ENCODE measurements around the gene XPO6. TPM values are rescaled to one million over a fixed set of nuclear protein-coding genes. Genes with fewer than 3 reads are reported as not detected.

The XPO6 gene
- polyA plus RNA-seq, 1 experiment, result 207 TPM

DNA sequence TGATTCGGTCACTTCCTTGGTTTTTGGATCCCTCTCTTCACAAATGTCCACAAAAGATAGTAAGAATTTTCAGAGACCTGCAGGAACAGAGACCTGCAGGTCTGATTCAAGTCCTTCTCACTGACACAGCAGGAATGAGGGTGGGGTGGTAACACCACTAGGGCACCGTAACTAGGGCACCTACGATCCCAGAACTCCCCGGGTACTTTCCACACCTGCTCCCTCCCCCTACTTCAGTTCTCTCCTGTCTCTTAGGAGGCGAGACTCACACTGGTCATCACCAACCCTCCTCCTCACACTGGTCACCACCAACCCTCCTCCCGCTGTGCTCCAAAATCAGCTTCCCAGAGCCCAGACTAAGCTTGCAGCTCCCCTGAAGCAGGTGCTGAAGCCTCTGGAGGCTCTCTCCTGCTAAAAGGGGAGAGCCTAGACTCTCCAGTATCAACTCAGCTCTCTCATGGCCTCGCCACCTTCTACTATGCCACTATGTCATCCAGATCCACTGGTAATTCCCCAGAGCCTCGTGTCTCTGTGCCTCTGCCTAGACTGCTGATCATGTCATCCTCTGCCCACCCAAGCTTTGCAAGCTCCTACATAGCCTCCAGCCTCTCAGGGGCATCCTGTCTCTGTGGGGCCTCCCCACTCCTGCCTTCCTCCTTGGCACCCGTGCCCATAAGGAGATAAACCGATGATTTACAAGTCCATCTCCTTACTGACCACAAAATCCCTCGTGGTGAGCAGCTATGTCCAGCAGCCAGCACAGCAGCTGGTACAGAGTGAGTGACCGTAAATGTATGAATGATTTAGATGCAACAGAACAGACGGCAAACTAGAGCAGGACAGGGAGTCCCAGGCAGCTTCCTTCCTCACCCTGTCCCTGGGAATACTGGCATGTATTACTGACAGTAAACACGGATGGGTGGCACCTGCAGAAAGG is 84.8 kb downstream of the XPO6 start:
- POLR2A ChIA-PET, result no interaction called here
- no peak overlapping the region for H3K27ac ChIP-seq (ENCODE audit: low read depth, low read length)
- TF ChIP-seq, protein P1, sequence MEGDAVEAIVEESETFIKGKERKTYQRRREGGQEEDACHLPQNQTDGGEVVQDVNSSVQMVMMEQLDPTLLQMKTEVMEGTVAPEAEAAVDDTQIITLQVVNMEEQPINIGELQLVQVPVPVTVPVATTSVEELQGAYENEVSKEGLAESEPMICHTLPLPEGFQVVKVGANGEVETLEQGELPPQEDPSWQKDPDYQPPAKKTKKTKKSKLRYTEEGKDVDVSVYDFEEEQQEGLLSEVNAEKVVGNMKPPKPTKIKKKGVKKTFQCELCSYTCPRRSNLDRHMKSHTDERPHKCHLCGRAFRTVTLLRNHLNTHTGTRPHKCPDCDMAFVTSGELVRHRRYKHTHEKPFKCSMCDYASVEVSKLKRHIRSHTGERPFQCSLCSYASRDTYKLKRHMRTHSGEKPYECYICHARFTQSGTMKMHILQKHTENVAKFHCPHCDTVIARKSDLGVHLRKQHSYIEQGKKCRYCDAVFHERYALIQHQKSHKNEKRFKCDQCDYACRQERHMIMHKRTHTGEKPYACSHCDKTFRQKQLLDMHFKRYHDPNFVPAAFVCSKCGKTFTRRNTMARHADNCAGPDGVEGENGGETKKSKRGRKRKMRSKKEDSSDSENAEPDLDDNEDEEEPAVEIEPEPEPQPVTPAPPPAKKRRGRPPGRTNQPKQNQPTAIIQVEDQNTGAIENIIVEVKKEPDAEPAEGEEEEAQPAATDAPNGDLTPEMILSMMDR (IDR thresholded peaks at IDR 0.05; ENCODE audit: low read depth, low read length), result no peak
- H3K4me3 ChIP-seq (ENCODE audit: low read depth, low read length), result no peak overlapping the region
- CTCF ChIA-PET, result no interaction called here
- no peaks in the 10 kb centered on the region for H3K27me3 ChIP-seq (ENCODE audit: control insufficient read depth, insufficient read depth, low read length)
- no peak for DNase-seq (ENCODE audit: low read depth, low spot score)
- no peaks in the 10 kb centered on the region for H3K9me3 ChIP-seq (ENCODE audit: control insufficient read depth, insufficient read depth, low read length)

DNA sequence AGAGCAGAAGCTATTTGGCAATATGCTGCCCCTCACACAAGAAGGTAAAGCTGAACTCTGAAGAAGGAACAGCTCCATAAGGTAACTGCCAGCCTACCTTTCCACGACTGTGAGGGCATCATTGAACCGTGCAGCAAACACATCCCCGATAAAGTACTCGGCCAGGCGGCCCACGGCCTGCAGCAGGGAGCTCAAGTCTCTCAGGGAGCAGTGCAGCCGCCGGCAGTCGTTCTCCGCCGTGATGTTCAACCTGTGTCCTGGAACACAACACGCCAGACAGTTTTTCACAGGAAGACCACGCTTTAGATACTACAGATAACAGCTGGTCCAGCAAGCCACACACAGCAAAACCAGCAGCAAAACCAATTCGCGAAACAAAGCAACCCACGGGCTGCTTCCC is 86.2 kb downstream of the XPO6 start:
- no peak overlapping the region for H3K27ac ChIP-seq (ENCODE audit: low read depth, low read length)
- CTCF ChIA-PET, result no interaction called here

DNA sequence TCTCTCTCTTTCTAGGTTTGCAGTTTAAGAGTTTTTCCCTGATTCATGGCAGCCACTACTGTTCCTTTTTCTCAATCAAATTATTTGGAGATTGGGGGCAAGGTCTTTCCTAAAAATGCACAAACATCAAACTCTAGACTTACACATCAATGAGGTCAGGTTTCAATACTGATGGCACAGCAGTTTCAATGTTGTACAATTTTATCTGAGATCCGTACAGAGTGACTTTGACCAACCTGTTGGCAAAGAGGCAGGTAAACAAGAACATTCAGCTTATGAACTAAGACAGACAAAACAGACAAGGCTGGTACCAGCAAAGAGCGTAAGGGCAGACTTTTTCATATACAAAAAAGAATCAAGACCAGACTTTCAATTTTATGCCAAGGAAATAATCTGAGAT is 90.2 kb downstream of the XPO6 start:
- Histone ChIP-seq H3K27me3 (ENCODE audit: control insufficient read depth, insufficient read depth, low read length) (no peaks in the 10 kb centered on the region), H3K4me3 (ENCODE audit: low read depth, low read length) (no peak overlapping the region), H3K9me3 (ENCODE audit: control insufficient read depth, insufficient read depth, low read length) (no peaks in the 10 kb centered on the region), H3K27ac (ENCODE audit: low read depth, low read length) (no peak overlapping the region)
- TF ChIP-seq, protein P1 (IDR thresholded peaks at IDR 0.05; ENCODE audit: low read depth, low read length), result no peak
- no peak for DNase-seq (ENCODE audit: low read depth, low spot score)
- ChIA-PET POLR2A (no interaction called here), CTCF (no interaction called here)

More for the DNA sequence above, 86.2 kb downstream of the XPO6 start:
- POLR2A ChIA-PET, result no interaction called here
- no peaks in the 10 kb centered on the region for H3K27me3 ChIP-seq (ENCODE audit: control insufficient read depth, insufficient read depth, low read length)
- H3K9me3 ChIP-seq (ENCODE audit: control insufficient read depth, insufficient read depth, low read length), result no peaks in the 10 kb centered on the region
- DNase-seq (ENCODE audit: low read depth, low spot score), result no peak
- no peak overlapping the region for H3K4me3 ChIP-seq (ENCODE audit: low read depth, low read length)
- TF ChIP-seq, protein P1 (IDR thresholded peaks at IDR 0.05; ENCODE audit: low read depth, low read length), result no peak

DNA sequence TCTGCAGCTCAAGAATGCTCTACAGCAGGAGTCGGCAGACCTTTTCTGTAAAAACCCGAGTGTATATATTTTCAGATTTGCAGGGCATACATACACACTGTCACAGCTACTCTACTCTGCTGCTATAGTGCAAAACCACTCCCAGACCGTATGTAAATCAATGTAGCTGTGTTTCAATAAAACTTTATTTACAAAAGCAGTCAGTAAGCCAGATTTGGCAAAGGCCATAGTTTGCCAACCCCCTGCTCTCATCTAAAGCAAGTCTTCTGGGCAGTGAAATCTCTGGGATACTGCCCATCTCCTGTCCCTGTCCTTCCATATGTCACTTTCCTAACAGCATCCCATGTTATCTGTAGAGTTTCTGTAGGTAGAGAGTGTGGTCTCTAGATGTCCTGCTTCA is 91.0 kb downstream of the XPO6 start:
- Histone ChIP-seq H3K27ac (ENCODE audit: low read depth, low read length) (no peak overlapping the region), H3K9me3 (ENCODE audit: control insufficient read depth, insufficient read depth, low read length) (no peaks in the 10 kb centered on the region), H3K4me3 (ENCODE audit: low read depth, low read length) (no peak overlapping the region), H3K27me3 (ENCODE audit: control insufficient read depth, insufficient read depth, low read length) (no peaks in the 10 kb centered on the region)
- TF ChIP-seq, protein P1 (IDR thresholded peaks at IDR 0.05; ENCODE audit: low read depth, low read length), result no peak
- POLR2A ChIA-PET, result no interaction called here
- DNase-seq (ENCODE audit: low read depth, low spot score), result no peak
- CTCF ChIA-PET, result no interaction called here

DNA sequence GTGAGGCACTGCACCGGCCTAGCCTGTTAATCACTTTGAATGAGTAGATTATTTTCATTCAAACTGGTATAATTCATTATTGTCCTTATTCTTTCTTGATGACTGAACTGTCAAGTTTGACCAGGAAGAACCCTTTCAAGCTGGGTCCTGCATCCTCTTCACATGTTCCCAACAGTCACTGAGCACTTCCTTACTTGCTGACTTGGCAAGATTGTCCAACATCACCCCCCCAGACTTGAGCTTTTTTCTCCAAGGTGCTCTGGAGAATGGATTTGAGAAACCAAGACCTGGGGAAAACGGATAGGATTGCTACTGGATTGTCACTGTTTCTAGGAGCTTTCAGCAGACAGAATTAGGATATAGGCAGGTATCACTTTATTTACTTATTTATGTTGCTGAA is 93.1 kb downstream of the XPO6 start:
- no peak for DNase-seq (ENCODE audit: low read depth, low spot score)
- Histone ChIP-seq H3K9me3 (ENCODE audit: control insufficient read depth, insufficient read depth, low read length) (no peaks in the 10 kb centered on the region), H3K27ac (ENCODE audit: low read depth, low read length) (no peak overlapping the region), H3K4me3 (ENCODE audit: low read depth, low read length) (no peak overlapping the region), H3K27me3 (ENCODE audit: control insufficient read depth, insufficient read depth, low read length) (no peaks in the 10 kb centered on the region)
- TF ChIP-seq, protein P1 (IDR thresholded peaks at IDR 0.05; ENCODE audit: low read depth, low read length), result no peak
- CTCF ChIA-PET, result interaction anchor here (0.7 kb wide), 1 partner anchor 100 kb away, joined by 4 read pairs; no protein-coding TSS in a partner anchor
- POLR2A ChIA-PET, result no interaction called here
